ENCODE data around the gene ZNF343. TPM values are rescaled to one million over a fixed set of nuclear protein-coding genes. Genes with fewer than 3 reads are reported as not detected.

Gene ZNF343
- total RNA-seq, 1 experiment from 2014 or later: 3.4 TPM

DNA sequence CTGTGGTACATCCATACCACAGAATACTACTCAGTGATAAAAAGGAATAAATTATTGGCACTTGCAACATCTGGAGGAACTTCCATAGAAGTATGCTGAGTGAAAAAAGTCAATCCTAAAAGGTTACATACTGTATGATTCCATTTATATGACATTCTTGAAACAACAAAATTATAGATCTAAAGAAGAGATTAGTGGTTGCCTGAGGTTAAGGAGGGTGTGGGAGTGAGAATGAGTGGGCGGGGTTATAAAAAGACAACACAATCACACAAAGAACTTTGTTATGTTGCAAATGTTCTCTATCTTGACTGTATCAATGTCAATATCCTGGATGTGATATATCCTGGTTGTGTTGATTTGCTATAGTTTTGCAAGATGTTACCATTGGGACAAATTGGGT, 59.3 kb downstream of the ZNF343 start:
- Mint-ChIP-seq H3K36me3 (ENCODE audit: insufficient read depth in 1 of 3, low read depth in 3 of 3) (no peaks in the 10 kb centered on the region), H3K4me1 (no peaks in the 10 kb centered on the region), H3K4me3 (no peak overlapping the region), H3K27ac (no peak overlapping the region), H3K9me3 (no peaks in the 10 kb centered on the region), H3K27me3 (ENCODE audit: low read depth) (peaks cover 4% of the 10 kb centered on the region; the same call in 1 of the 2 replicates)
- no peaks in the 10 kb centered on the region for H3K23me2 ChIP-seq (ENCODE audit: insufficient read length, low read depth, low read length, poor library complexity, severe bottlenecking)
- no peak overlapping the region for H3T11ph ChIP-seq (ENCODE audit: low read length)
- no peak overlapping the region for H2BK20ac ChIP-seq (ENCODE audit: low read depth, low read length, poor library complexity, severe bottlenecking)
- H2BK12ac ChIP-seq (ENCODE audit: insufficient read length, low read depth, low read length): no peak overlapping the region
- H3K4me1 ChIP-seq (ENCODE audit: insufficient read depth, low read length): no peaks in the 10 kb centered on the region
- no peaks in the 10 kb centered on the region for H4K20me1 ChIP-seq (ENCODE audit: control insufficient read depth, insufficient read depth, insufficient read length)
- TF ChIP-seq, protein P1, sequence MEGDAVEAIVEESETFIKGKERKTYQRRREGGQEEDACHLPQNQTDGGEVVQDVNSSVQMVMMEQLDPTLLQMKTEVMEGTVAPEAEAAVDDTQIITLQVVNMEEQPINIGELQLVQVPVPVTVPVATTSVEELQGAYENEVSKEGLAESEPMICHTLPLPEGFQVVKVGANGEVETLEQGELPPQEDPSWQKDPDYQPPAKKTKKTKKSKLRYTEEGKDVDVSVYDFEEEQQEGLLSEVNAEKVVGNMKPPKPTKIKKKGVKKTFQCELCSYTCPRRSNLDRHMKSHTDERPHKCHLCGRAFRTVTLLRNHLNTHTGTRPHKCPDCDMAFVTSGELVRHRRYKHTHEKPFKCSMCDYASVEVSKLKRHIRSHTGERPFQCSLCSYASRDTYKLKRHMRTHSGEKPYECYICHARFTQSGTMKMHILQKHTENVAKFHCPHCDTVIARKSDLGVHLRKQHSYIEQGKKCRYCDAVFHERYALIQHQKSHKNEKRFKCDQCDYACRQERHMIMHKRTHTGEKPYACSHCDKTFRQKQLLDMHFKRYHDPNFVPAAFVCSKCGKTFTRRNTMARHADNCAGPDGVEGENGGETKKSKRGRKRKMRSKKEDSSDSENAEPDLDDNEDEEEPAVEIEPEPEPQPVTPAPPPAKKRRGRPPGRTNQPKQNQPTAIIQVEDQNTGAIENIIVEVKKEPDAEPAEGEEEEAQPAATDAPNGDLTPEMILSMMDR (conservative IDR thresholded peaks at IDR 0.05): no peak
- no peak overlapping the region for H3K9ac ChIP-seq (ENCODE audit: extremely low read depth, insufficient read length, low read length)
- no peak overlapping the region for H3K4me2 ChIP-seq (ENCODE audit: insufficient read depth, insufficient read length, low read length)
- no peak overlapping the region for H3K18ac ChIP-seq (ENCODE audit: insufficient read length, low read depth, low read length)
- no peak overlapping the region for H3K23ac ChIP-seq (ENCODE audit: insufficient read length, low read depth, low read length)
- H3K27me3 ChIP-seq (ENCODE audit: insufficient read depth, low read length): no peaks in the 10 kb centered on the region
- no peak overlapping the region for H2AK5ac ChIP-seq (ENCODE audit: insufficient read length, low read length)
- no peak overlapping the region for H2BK120ac ChIP-seq (ENCODE audit: low read depth, low read length, poor library complexity, severe bottlenecking)
- WGBS (ENCODE audit: extremely low coverage, insufficient read length, low lambda C conversion rate): no CpG with 5 or more reads among the region's 1 CpG
- H3K79me2 ChIP-seq (ENCODE audit: insufficient read depth, low read length): no peaks in the 10 kb centered on the region
- H3K4ac ChIP-seq (ENCODE audit: low read depth, low read length): no peak overlapping the region
- no peak overlapping the region for H4K91ac ChIP-seq (ENCODE audit: insufficient read length, low read depth, low read length)
- H3K27ac ChIP-seq (ENCODE audit: insufficient read length, low read depth, low read length): no peak overlapping the region
- H2BK15ac ChIP-seq (ENCODE audit: low read depth, low read length): no peak overlapping the region
- no peaks in the 10 kb centered on the region for H3K79me1 ChIP-seq (ENCODE audit: insufficient read depth, low read depth, low read length, poor library complexity, severe bottlenecking)
- no peak overlapping the region for H2BK5ac ChIP-seq (ENCODE audit: insufficient read length, low read length)
- no peak overlapping the region for H4K5ac ChIP-seq (ENCODE audit: insufficient read length, low read depth, low read length)
- H3K56ac ChIP-seq (ENCODE audit: insufficient read length, low read depth, low read length): no peak overlapping the region
- no peak for DNase-seq
- no peak overlapping the region for H4K8ac ChIP-seq (replicated peaks; ENCODE audit: insufficient read length, low read depth, low read length)
- H2AFZ ChIP-seq (ENCODE audit: low read length): no peak overlapping the region
- no peak overlapping the region for H3K14ac ChIP-seq (ENCODE audit: insufficient read depth, low read length)
- no peaks in the 10 kb centered on the region for H3K9me3 ChIP-seq (ENCODE audit: control insufficient read depth, low read depth, low read length)
